Measurements from ENCODE around the gene RRM1. TPM values are rescaled to one million over a fixed set of nuclear protein-coding genes. Genes with fewer than 3 reads are reported as not detected.
"Not testable (repeated sequence)": the region's sequence is repeated elsewhere in the genome, so short reads cannot be mapped to it uniquely, and the experiment has no call there.

The RRM1 gene
- total RNA-seq, 1 experiment from 2014 or later, result 71.0 TPM

- in situ Hi-C loops (cut with HindIII; ENCODE audit: low pct_unique_long_range_greater_than_20kb, low sequenced_read_pairs), result no loop called here
- no peak for DNase-seq (ENCODE audit: low read depth, low spot score)
Observed at GRCh38 chr11:4167758-4168157, 73.2 kb downstream of the RRM1 start.

- DNase-seq (ENCODE audit: low read depth, low spot score); in situ Hi-C loops (cut with HindIII; ENCODE audit: low pct_unique_long_range_greater_than_20kb, low sequenced_read_pairs): not testable (repeated sequence)
Observed at GRCh38 chr11:4175620-4176350, 81.2 kb downstream of the RRM1 start.

GRCh38 chr11:4178813-4179662, 84.4 kb downstream of the RRM1 start:
- in situ Hi-C loops (cut with HindIII; ENCODE audit: low pct_unique_long_range_greater_than_20kb, low sequenced_read_pairs), result no loop called here
- no peak for DNase-seq (ENCODE audit: low read depth, low spot score)

- no peak for DNase-seq (ENCODE audit: low read depth, low spot score)
- in situ Hi-C loops (cut with HindIII; ENCODE audit: low pct_unique_long_range_greater_than_20kb, low sequenced_read_pairs), result no loop called here
Observed at GRCh38 chr11:4180441-4181183, 86.0 kb downstream of the RRM1 start.

- in situ Hi-C loops (cut with HindIII; ENCODE audit: low pct_unique_long_range_greater_than_20kb, low sequenced_read_pairs), result no loop called here
- DNase-seq (ENCODE audit: low read depth, low spot score), result peak; percentile 73
Observed at GRCh38 chr11:4181782-4182721, 87.5 kb downstream of the RRM1 start.

- no peak for DNase-seq (ENCODE audit: low read depth, low spot score)
- in situ Hi-C loops (cut with HindIII; ENCODE audit: low pct_unique_long_range_greater_than_20kb, low sequenced_read_pairs), result no loop called here
Observed at GRCh38 chr11:4183410-4184057, 88.9 kb downstream of the RRM1 start.

- no peak for DNase-seq (ENCODE audit: low read depth, low spot score)
- in situ Hi-C loops (cut with HindIII; ENCODE audit: low pct_unique_long_range_greater_than_20kb, low sequenced_read_pairs), result no loop called here
Observed at GRCh38 chr11:4184163-4184916, 89.7 kb downstream of the RRM1 start.

GRCh38 chr11:4185561-4185960, 91.0 kb downstream of the RRM1 start:
- DNase-seq (ENCODE audit: low read depth, low spot score), result no peak
- in situ Hi-C loops (cut with HindIII; ENCODE audit: low pct_unique_long_range_greater_than_20kb, low sequenced_read_pairs), result no loop called here

GRCh38 chr11:4186464-4187054, 92.0 kb downstream of the RRM1 start:
- in situ Hi-C loops (cut with HindIII; ENCODE audit: low pct_unique_long_range_greater_than_20kb, low sequenced_read_pairs), result no loop called here
- no peak for DNase-seq (ENCODE audit: low read depth, low spot score)

GRCh38 chr11:4187055-4187988, 92.7 kb downstream of the RRM1 start:
- in situ Hi-C loops (cut with HindIII; ENCODE audit: low pct_unique_long_range_greater_than_20kb, low sequenced_read_pairs), result no loop called here
- peak; percentile 69 for DNase-seq (ENCODE audit: low read depth, low spot score)

Other genes starting within 250 kb of the RRM1 start
- 24.2 and 25.7 TPM in 2 replicates for gene STIM1, start 239.1 kb upstream of the RRM1 start, total RNA-seq (2014; rRNA removed; shearing (Covaris generic))